CD14-positive monocyte (primary cell): ENCODE data around the gene CCN6. TPM values are rescaled to one million over a fixed set of nuclear protein-coding genes. Genes with fewer than 3 reads are reported as not detected.
"Not testable (repeated sequence)": the region's sequence is repeated elsewhere in the genome, so short reads cannot be mapped to it uniquely, and the experiment has no call there.

Experiments
- DNase-seq, 3 donors: peaks; one replicate each; pipeline ENCODE4 v3.0.0-alpha.2; 2011 to 2022
- H2AFZ ChIP-seq: 2 replicates; pipeline ENCODE4 v1.6.0; 2012; ENCODE audit warnings: mild to moderate bottlenecking, low read depth, low read length, inconsistent platforms; ENCODE audit not compliant: insufficient read depth, poor library complexity, severe bottlenecking
- H3K27ac ChIP-seq, 2 donors: 1 replicate in 1 of 2; 2 replicates in 1 of 2; pipeline ENCODE4 v1.5.1; 2012 to 2013; ENCODE audit warnings: low read length in 2 of 2, control low read depth in 1 of 2, inconsistent platforms in 1 of 2, low read depth in 1 of 2, mild to moderate bottlenecking in 1 of 2
- H3K27me3 ChIP-seq, 2 donors: one replicate each; pipeline versions ENCODE4 v1.6.0 to v1.6.1; 2011 to 2013; ENCODE audit warnings: low read length in 2 of 2; ENCODE audit not compliant: control insufficient read depth in 2 of 2, insufficient read depth in 2 of 2
- H3K36me3 ChIP-seq, 2 donors: replicated peaks in 1 of 2; 1 replicate in 1 of 2; 2 replicates in 1 of 2; pipeline versions ENCODE4 v1.5.1 to v1.6.1; 2012 to 2013; ENCODE audit warnings: low read length in 2 of 2, control low read depth in 1 of 2, inconsistent platforms in 1 of 2, mild to moderate bottlenecking in 1 of 2; ENCODE audit not compliant: insufficient read depth in 2 of 2, control insufficient read depth in 1 of 2
- H3K4me1 ChIP-seq, 2 donors: 1 replicate in 1 of 2; 2 replicates in 1 of 2; pipeline versions ENCODE4 v1.5.1 to v1.6.1; 2012 to 2013; ENCODE audit warnings: low read length in 2 of 2, control low read depth in 1 of 2, inconsistent platforms in 1 of 2, mild to moderate bottlenecking in 1 of 2, moderate library complexity in 1 of 2; ENCODE audit not compliant: insufficient read depth in 2 of 2, control insufficient read depth in 1 of 2
- H3K4me2 ChIP-seq: replicated peaks from 2 replicates; pipeline ENCODE3; 2012; ENCODE audit warnings: low read length, moderate library complexity, mild to moderate bottlenecking; ENCODE audit not compliant: poor library complexity, severe bottlenecking; ENCODE audit errors: extremely low read depth
- H3K4me3 ChIP-seq, 3 experiments: fragments of 200-600 bp in 1 of 3; sonication (generic) in 1 of 3; replicated peaks in 1 of 3; 1 replicate in 2 of 3; 2 replicates in 1 of 3; pipeline ENCODE4 v1.5.1; 2011 to 2013; ENCODE audit warnings: low read length in 3 of 3, mild to moderate bottlenecking in 3 of 3, control low read depth in 2 of 3, low read depth in 2 of 3, inconsistent platforms in 1 of 3, moderate library complexity in 1 of 3
- H3K79me2 ChIP-seq: 2 replicates; pipeline ENCODE4 v1.6.0; 2012; ENCODE audit warnings: mild to moderate bottlenecking, control low read depth, inconsistent platforms, low read length, moderate library complexity; ENCODE audit not compliant: insufficient read depth
- H3K9ac ChIP-seq: 2 replicates; pipeline ENCODE4 v1.6.0; 2017; ENCODE audit warnings: low read length, mild to moderate bottlenecking; ENCODE audit not compliant: insufficient read depth, poor library complexity, severe bottlenecking
- H3K9me3 ChIP-seq, 2 donors: replicated peaks in 1 of 2; 1 replicate in 1 of 2; 2 replicates in 1 of 2; pipeline versions ENCODE4 v1.5.1 to v1.6.1; 2012 to 2013; ENCODE audit warnings: low read length in 2 of 2, control low read depth in 1 of 2; ENCODE audit not compliant: control insufficient read depth in 1 of 2, insufficient read depth in 1 of 2
- H4K20me1 ChIP-seq: 2 replicates; pipeline ENCODE4 v1.6.0; 2012; ENCODE audit warnings: mild to moderate bottlenecking, low read length, control low read depth, moderate library complexity; ENCODE audit not compliant: insufficient read depth
- H3K27ac Mint-ChIP-seq, 7 donors: one replicate each; pipeline ENCODE4 v1.8.0; 2020; ENCODE audit warnings: mild to moderate bottlenecking in 7 of 7, mixed read lengths in 7 of 7, moderate library complexity in 6 of 7, inconsistent platforms in 2 of 7
- H3K27me3 Mint-ChIP-seq, 3 donors: one replicate each; pipeline ENCODE4 v1.8.0; 2021 to 2022; ENCODE audit warnings: low read depth in 3 of 3, mild to moderate bottlenecking in 3 of 3, mixed read lengths in 3 of 3, moderate library complexity in 3 of 3, inconsistent platforms in 1 of 3
- H3K36me3 Mint-ChIP-seq, 2 donors: one replicate each; pipeline ENCODE4 v1.8.0; 2020; ENCODE audit warnings: mixed read lengths in 2 of 2, inconsistent platforms in 1 of 2, mild to moderate bottlenecking in 1 of 2
- H3K4me1 Mint-ChIP-seq: one replicate; pipeline ENCODE4 v1.8.0; 2020; ENCODE audit warnings: mild to moderate bottlenecking, mixed read lengths
- H3K4me3 Mint-ChIP-seq, 2 donors: one replicate each; pipeline ENCODE4 v1.8.0; 2020; ENCODE audit warnings: mild to moderate bottlenecking in 2 of 2, mixed read lengths in 2 of 2, moderate library complexity in 1 of 2
- H3K9me3 Mint-ChIP-seq, 7 donors: one replicate each; pipeline ENCODE4 v1.8.0; 2020 to 2022; ENCODE audit warnings: mixed read lengths in 7 of 7, mild to moderate bottlenecking in 6 of 7, moderate library complexity in 6 of 7, inconsistent platforms in 2 of 7
- CTCF ChIP-seq: fragments of 200-600 bp; IDR thresholded peaks from one replicate; pipeline ENCODE4 v1.8.0; 2022; ENCODE audit warnings: antibody characterized with exemption, mild to moderate bottlenecking
- WGBS: methylation state at CpG from one replicate; pipeline ENCODE4 v1.1.5; 2013; ENCODE audit warnings: missing lambda C conversion rate; ENCODE audit not compliant: insufficient coverage; 5-methylcytosine and 5-hydroxymethylcytosine counted together
- intact Hi-C, 2 donors: fragments of 100-400 bp; cut with micrococcal nuclease; formaldehyde crosslinking; loops; one replicate each; pipeline versions ENCODE4 v1.15.0 to v1.15.1; 2023
- polyA plus RNA-seq, 3 donors: library from polyadenylated mRNA; depleted of rRNA in 1 of 3; unstranded in 2 of 3; stranded (reverse) in 1 of 3; fragments of 300-500 nt in 2 of 3; fragments of >200 nt in 1 of 3; fragmentation: Illumina TruSeq in 2 of 3; gene quantifications; 1 replicate in 2 of 3; 2 replicates in 1 of 3; pipeline ENCODE4 v1.2.3, GENCODE V29; 2012 to 2021

The CCN6 gene
- polyA plus RNA-seq, 3 donors = not detected

GRCh38 chr6:112050429-112050828 is 3.5 kb upstream of the CCN6 start:
- H3K27ac ChIP-seq = no peak overlapping the region
- H3K27me3 Mint-ChIP-seq = peaks cover 0 to 3% (median 0%) of the 10 kb centered on the region in 3 donors
- peaks cover 0 to 3% (median 0%) of the 10 kb centered on the region in 7 donors for H3K9me3 Mint-ChIP-seq
- no peak overlapping the region for H3K4me2 ChIP-seq
- no peaks in the 10 kb centered on the region for H4K20me1 ChIP-seq
- H3K9me3 ChIP-seq = no peaks in the 10 kb centered on the region
- no peak overlapping the region for H3K4me3 ChIP-seq
- H2AFZ ChIP-seq = no peak overlapping the region
- H3K36me3 ChIP-seq = no peaks in the 10 kb centered on the region
- WGBS = no CpG with 5 or more reads among the region's 5 CpGs
- DNase-seq = no peak
- H3K9ac ChIP-seq = no peak overlapping the region
- H3K27me3 ChIP-seq = no peaks in the 10 kb centered on the region
- H3K79me2 ChIP-seq = no peaks in the 10 kb centered on the region
- no peak overlapping the region for H3K27ac Mint-ChIP-seq
- no peaks in the 10 kb centered on the region for H3K4me1 Mint-ChIP-seq
- H3K4me1 ChIP-seq = no peaks in the 10 kb centered on the region
- no peak for TF ChIP-seq CTCF
- H3K36me3 Mint-ChIP-seq = no peaks in the 10 kb centered on the region
- no peak overlapping the region for H3K4me3 Mint-ChIP-seq
- intact Hi-C loops = no loop called here

GRCh38 chr6:112051251-112051740 is 2.6 kb upstream of the CCN6 start:
- H3K27ac ChIP-seq, H3K36me3 Mint-ChIP-seq, intact Hi-C loops, DNase-seq, H4K20me1 ChIP-seq, H3K4me1 Mint-ChIP-seq, H3K9me3 ChIP-seq, H3K9me3 Mint-ChIP-seq, H3K79me2 ChIP-seq, H3K4me3 ChIP-seq, H3K27ac Mint-ChIP-seq, H2AFZ ChIP-seq, H3K4me3 Mint-ChIP-seq, H3K36me3 ChIP-seq, H3K27me3 ChIP-seq, H3K27me3 Mint-ChIP-seq, H3K4me2 ChIP-seq, H3K4me1 ChIP-seq, H3K9ac ChIP-seq: not testable (repeated sequence)
- WGBS = no CpG with 5 or more reads among the region's 4 CpGs
